Transverse colon (tissue), 3 donors: ENCODE measurements around the gene USP5.

ENCODE experiments used
- EP300 ChIP-seq: sonication (generic); formaldehyde crosslinking; IDR thresholded peaks from one replicate; pipeline ENCODE4 v1.6.1; 2017; ENCODE audit warnings: antibody characterized with exemption, low read depth
- POLR2A ChIP-seq: fragments of 450-650 bp; IDR thresholded peaks from one replicate; pipeline ENCODE4 v1.6.1; 2016; ENCODE audit warnings: antibody characterized with exemption, mild to moderate bottlenecking, moderate library complexity
- TF ChIP-seq, protein P1 (sequence below), 5 experiments: fragments of 200-600 bp in 3 of 5; fragments of 450-650 bp in 2 of 5; sonication (generic) in 3 of 5; IDR thresholded peaks; 1 replicate in 2 of 5; 2 replicates in 3 of 5; pipeline ENCODE4 v1.5.1; 2016 to 2017; ENCODE audit warnings: antibody characterized with exemption in 5 of 5, inconsistent platforms in 3 of 5, mild to moderate bottlenecking in 2 of 5, moderate library complexity in 1 of 5

DNA sequence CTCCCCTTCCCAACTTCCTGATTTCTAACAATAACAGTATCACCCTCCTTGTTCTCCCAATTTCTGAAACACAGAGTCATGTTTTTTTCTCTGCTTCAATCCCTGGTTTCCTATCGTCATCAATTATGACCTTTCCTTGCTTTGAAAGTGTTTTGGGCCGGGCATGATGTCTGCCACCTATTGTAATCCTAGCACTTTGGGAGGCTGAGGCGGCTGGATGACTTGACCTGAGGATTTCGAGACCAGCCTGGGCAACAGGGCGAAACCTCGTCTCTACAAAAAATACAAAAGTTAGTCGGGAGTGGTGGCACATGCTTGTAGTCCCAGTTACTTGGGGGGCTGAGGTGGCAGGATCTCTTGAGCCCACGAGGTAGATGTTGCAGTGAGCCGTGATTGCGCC lies 42.9 kb upstream of the USP5 start:
- TF ChIP-seq, protein P1, sequence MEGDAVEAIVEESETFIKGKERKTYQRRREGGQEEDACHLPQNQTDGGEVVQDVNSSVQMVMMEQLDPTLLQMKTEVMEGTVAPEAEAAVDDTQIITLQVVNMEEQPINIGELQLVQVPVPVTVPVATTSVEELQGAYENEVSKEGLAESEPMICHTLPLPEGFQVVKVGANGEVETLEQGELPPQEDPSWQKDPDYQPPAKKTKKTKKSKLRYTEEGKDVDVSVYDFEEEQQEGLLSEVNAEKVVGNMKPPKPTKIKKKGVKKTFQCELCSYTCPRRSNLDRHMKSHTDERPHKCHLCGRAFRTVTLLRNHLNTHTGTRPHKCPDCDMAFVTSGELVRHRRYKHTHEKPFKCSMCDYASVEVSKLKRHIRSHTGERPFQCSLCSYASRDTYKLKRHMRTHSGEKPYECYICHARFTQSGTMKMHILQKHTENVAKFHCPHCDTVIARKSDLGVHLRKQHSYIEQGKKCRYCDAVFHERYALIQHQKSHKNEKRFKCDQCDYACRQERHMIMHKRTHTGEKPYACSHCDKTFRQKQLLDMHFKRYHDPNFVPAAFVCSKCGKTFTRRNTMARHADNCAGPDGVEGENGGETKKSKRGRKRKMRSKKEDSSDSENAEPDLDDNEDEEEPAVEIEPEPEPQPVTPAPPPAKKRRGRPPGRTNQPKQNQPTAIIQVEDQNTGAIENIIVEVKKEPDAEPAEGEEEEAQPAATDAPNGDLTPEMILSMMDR (IDR thresholded peaks at IDR 0.05) = no peak
- TF ChIP-seq POLR2A (no peak), EP300 (no peak)
